HG02678 (cell line): ENCODE data around the gene NOSIP.

Source experiments
- ATAC-seq: cut with Tn5 transposase; IDR thresholded peaks from one replicate; pipeline ENCODE4 v1.9.1; 2021; ENCODE audit warnings: mild to moderate bottlenecking, moderate library complexity; ENCODE audit not compliant: unreplicated experiment

Gene NOSIP

DNA sequence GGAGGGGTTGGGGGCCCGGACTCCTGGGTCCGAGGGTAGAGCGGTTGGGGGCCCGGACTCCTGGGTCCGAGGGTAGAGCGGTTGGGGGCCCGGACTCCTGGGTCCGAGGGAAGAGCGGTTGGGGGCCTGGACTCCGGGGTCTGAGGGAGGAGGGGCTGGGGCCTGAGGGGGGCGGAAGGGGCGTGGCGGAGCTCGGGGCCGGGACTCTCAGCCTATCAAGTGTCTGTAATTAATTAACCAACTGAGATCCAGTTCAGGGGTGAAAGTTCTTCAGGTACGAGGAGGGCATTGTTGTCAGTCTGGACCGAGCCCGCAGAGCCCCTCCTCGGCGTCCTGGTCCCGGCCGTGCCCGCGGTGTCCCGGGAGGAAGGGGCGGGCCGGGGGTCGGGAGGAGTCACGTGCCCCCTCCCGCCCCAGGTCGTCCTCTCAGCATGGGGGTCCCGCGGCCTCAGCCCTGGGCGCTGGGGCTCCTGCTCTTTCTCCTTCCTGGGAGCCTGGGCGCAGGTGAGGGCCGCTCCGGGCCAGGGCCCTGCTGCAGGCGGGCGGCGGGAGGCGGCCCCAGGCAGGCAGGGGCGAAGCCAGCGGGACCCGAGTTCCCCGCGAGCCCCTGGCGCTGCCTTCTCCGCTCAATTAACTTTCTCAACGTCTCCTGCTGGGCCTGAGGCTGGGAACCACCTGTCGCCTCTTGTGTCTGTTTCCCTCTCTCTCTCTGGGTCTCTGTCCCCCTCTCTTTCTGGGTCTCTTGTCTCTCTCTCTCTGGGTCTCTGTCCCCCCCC, 67.2 kb downstream of the NOSIP start:
- no peak for ATAC-seq

- ATAC-seq = no peak
These were observed 72.4 kb downstream of the NOSIP start for GRCh38 chr19:49507803-49508494.

- ATAC-seq = no peak
These were observed 73.7 kb downstream of the NOSIP start for GRCh38 chr19:49506575-49507105.
